ENCODE data around the gene TMEM11. TPM values are rescaled to one million over a fixed set of nuclear protein-coding genes. Genes with fewer than 3 reads are reported as not detected.

TMEM11 gene
- total RNA-seq, 1 experiment from 2014 or later = 32.5 TPM

- H3K9ac ChIP-seq (ENCODE audit: extremely low read depth, insufficient read length, low read length) = no peak overlapping the region
- no peak for DNase-seq
These were observed 29.4 kb downstream of the TMEM11 start for GRCh38 chr17:21184570-21184969.

More at GRCh38 chr17:21184570-21184969, 29.4 kb downstream of the TMEM11 start:
- Histone ChIP-seq H2BK20ac (ENCODE audit: low read depth, low read length, poor library complexity, severe bottlenecking) (no peak overlapping the region), H3K23me2 (ENCODE audit: insufficient read length, low read depth, low read length, poor library complexity, severe bottlenecking) (no peaks in the 10 kb centered on the region), H3T11ph (ENCODE audit: low read length) (no peak overlapping the region), H3K4ac (ENCODE audit: low read depth, low read length) (no peak overlapping the region), H3K18ac (ENCODE audit: insufficient read length, low read depth, low read length) (no peak overlapping the region), H4K91ac (ENCODE audit: insufficient read length, low read depth, low read length) (no peak overlapping the region), H2BK5ac (ENCODE audit: insufficient read length, low read length) (no peak overlapping the region), H3K56ac (ENCODE audit: insufficient read length, low read depth, low read length) (no peak overlapping the region), H4K5ac (ENCODE audit: insufficient read length, low read depth, low read length) (no peak overlapping the region), H2BK12ac (ENCODE audit: insufficient read length, low read depth, low read length) (no peak overlapping the region), H3K4me2 (ENCODE audit: insufficient read depth, insufficient read length, low read length) (no peak overlapping the region), H2AFZ (ENCODE audit: low read length) (no peak overlapping the region), H3K9me3 (ENCODE audit: control insufficient read depth, low read depth, low read length) (no peaks in the 10 kb centered on the region), H4K8ac (replicated peaks; ENCODE audit: insufficient read length, low read depth, low read length) (no peak overlapping the region), H4K20me1 (ENCODE audit: control insufficient read depth, insufficient read depth, insufficient read length) (no peaks in the 10 kb centered on the region), H3K4me1 (ENCODE audit: insufficient read depth, low read length) (peaks cover 4% of the 10 kb centered on the region; the same call in 1 of the 2 replicates), H3K27me3 (ENCODE audit: insufficient read depth, low read length) (no peaks in the 10 kb centered on the region), H2BK120ac (ENCODE audit: low read depth, low read length, poor library complexity, severe bottlenecking) (no peak overlapping the region), H3K79me2 (ENCODE audit: insufficient read depth, low read length) (no peaks in the 10 kb centered on the region), H3K14ac (ENCODE audit: insufficient read depth, low read length) (no peak overlapping the region), H3K27ac (ENCODE audit: insufficient read length, low read depth, low read length) (no peak overlapping the region), H3K79me1 (ENCODE audit: insufficient read depth, low read depth, low read length, poor library complexity, severe bottlenecking) (no peaks in the 10 kb centered on the region), H3K23ac (ENCODE audit: insufficient read length, low read depth, low read length) (no peak overlapping the region), H2BK15ac (ENCODE audit: low read depth, low read length) (no peak overlapping the region), H2AK5ac (ENCODE audit: insufficient read length, low read length) (no peak overlapping the region)
- no peaks in the 10 kb centered on the region; the same call in 1 of the 2 replicates for H3K27me3 Mint-ChIP-seq (ENCODE audit: low read depth)
- no peaks in the 10 kb centered on the region for H3K4me1 Mint-ChIP-seq
- no peak overlapping the region for H3K4me3 Mint-ChIP-seq
- no peak overlapping the region for H3K27ac Mint-ChIP-seq
- peaks cover 2 to 28% (median 20%) of the 10 kb centered on the region in 3 experiments; a peak in 6 of 7 replicates for H3K36me3 Mint-ChIP-seq (ENCODE audit: insufficient read depth in 1 of 3, low read depth in 3 of 3)
- WGBS (ENCODE audit: extremely low coverage, insufficient read length, low lambda C conversion rate) = no CpG with 5 or more reads among the region's 3 CpGs
- TF ChIP-seq CTCF (conservative IDR thresholded peaks at IDR 0.05) = no peak
- no peaks in the 10 kb centered on the region for H3K9me3 Mint-ChIP-seq
